NCI-H524 treated with DMSO at 0.1 percent for 48 hours (cell line): ENCODE data around the gene DENND1A.
A peak's percentile ranks its signal among the peaks of the same experiment; 100 is the strongest.

Experiments used
- DNase-seq: peaks from one replicate; lab custom pipeline; 2025; lab: John Stamatoyannopoulos, UW

The DENND1A gene

GRCh38 chr9:123390337-123391135 lies 539.4 kb downstream of the DENND1A start:
- peak; percentile 80 for DNase-seq

- DNase-seq = no peak
Observed at GRCh38 chr9:123389698-123390097, 540.2 kb downstream of the DENND1A start.

GRCh38 chr9:123389070-123389469 lies 540.9 kb downstream of the DENND1A start:
- no peak for DNase-seq

- no peak for DNase-seq
Observed at GRCh38 chr9:123387686-123388085, 542.2 kb downstream of the DENND1A start.

GRCh38 chr9:123383512-123384170 lies 546.3 kb downstream of the DENND1A start:
- DNase-seq = no peak

GRCh38 chr9:123382653-123383511 lies 547.0 kb downstream of the DENND1A start:
- DNase-seq = no peak

GRCh38 chr9:123380852-123381705 lies 548.8 kb downstream of the DENND1A start:
- no peak for DNase-seq

GRCh38 chr9:123378956-123379660 lies 550.8 kb downstream of the DENND1A start:
- DNase-seq = no peak

GRCh38 chr9:123378025-123378424 lies 551.9 kb downstream of the DENND1A start:
- no peak for DNase-seq

GRCh38 chr9:123377211-123377971 lies 552.5 kb downstream of the DENND1A start:
- DNase-seq = no peak

- DNase-seq = no peak
Observed at GRCh38 chr9:123376218-123377071, 553.5 kb downstream of the DENND1A start.

- no peak for DNase-seq
Observed at GRCh38 chr9:123375469-123376132, 554.3 kb downstream of the DENND1A start.

- no peak for DNase-seq
Observed at GRCh38 chr9:123373946-123374345, 556.0 kb downstream of the DENND1A start.

- DNase-seq = no peak
Observed at GRCh38 chr9:123373447-123373923, 556.4 kb downstream of the DENND1A start.

- DNase-seq = no peak
Observed at GRCh38 chr9:123372766-123373446, 557.0 kb downstream of the DENND1A start.

- DNase-seq = no peak
Observed at GRCh38 chr9:123371805-123372590, 557.9 kb downstream of the DENND1A start.

GRCh38 chr9:123371228-123371584 lies 558.7 kb downstream of the DENND1A start:
- DNase-seq = no peak
